OCI-LY7 (cell line): Measurements from ENCODE around the gene PANK2. TPM values are rescaled to one million over a fixed set of nuclear protein-coding genes. Genes with fewer than 3 reads are reported as not detected.

Experiments
- BruUV-seq: library from RNA; stranded (reverse); fragments of 400-500 nt; replicated peaks from 2 replicates; lab custom pipeline; 2021; lab: Mats Ljungman, UMichigan
- CTCF ChIA-PET: fragments of 300-600 bp; sonication (Branson Sonifier 250); formaldehyde crosslinking; loops from one replicate; lab custom pipeline; 2022; ENCODE audit warnings: antibody characterized with exemption; ENCODE audit not compliant: unreplicated experiment; lab: Charles Lee
- POLR2A ChIA-PET: fragments of 300-600 bp; sonication (Branson Sonifier 250); formaldehyde crosslinking; loops from one replicate; lab custom pipeline; 2022; ENCODE audit warnings: antibody characterized with exemption; lab: Charles Lee
- DNase-seq: peaks from one replicate; pipeline ENCODE4 v3.0.0-alpha.2; 2015; ENCODE audit warnings: low spot score
- H2AFZ ChIP-seq: fragments of 200-600 bp; sonication (generic), shearing (Covaris generic); 2 replicates; pipeline ENCODE4 v1.6.1; 2014; ENCODE audit warnings: mild to moderate bottlenecking, antibody characterized with exemption, low read length, moderate library complexity
- H3K27ac ChIP-seq: fragments of 200-600 bp; sonication (generic); 2 replicates; pipeline ENCODE4 v1.5.1; 2014; ENCODE audit warnings: mixed run types, low read depth, mild to moderate bottlenecking, moderate library complexity, low read length, inconsistent platforms; ENCODE audit not compliant: poor library complexity, severe bottlenecking
- H3K36me3 ChIP-seq: fragments of 200-600 bp; sonication (generic); 2 replicates; pipeline ENCODE4 v1.6.1; 2014; ENCODE audit warnings: mild to moderate bottlenecking, antibody characterized with exemption, low read length, moderate library complexity, mixed read lengths; ENCODE audit not compliant: insufficient read depth
- H3K4me1 ChIP-seq: fragments of 200-600 bp; sonication (generic); 2 replicates; pipeline ENCODE4 v1.5.1; 2014; ENCODE audit warnings: mild to moderate bottlenecking, low read length; ENCODE audit not compliant: insufficient read depth, poor library complexity, severe bottlenecking
- H3K4me2 ChIP-seq: fragments of 200-600 bp; sonication (generic); 2 replicates; pipeline ENCODE4 v1.6.1; 2014; ENCODE audit warnings: mild to moderate bottlenecking, low read length
- H3K4me3 ChIP-seq: fragments of 200-600 bp; sonication (generic); 2 replicates; pipeline ENCODE4 v1.5.1; 2014; ENCODE audit warnings: mild to moderate bottlenecking, low read depth, low read length; ENCODE audit not compliant: poor library complexity, severe bottlenecking
- H3K79me2 ChIP-seq: fragments of 200-600 bp; sonication (generic); 2 replicates; pipeline ENCODE4 v1.6.1; 2016; ENCODE audit warnings: low read depth, mild to moderate bottlenecking, low read length, moderate library complexity, mixed read lengths; ENCODE audit not compliant: insufficient read depth
- H3K9me2 ChIP-seq: fragments of 200-600 bp; sonication (generic); 2 replicates; pipeline ENCODE4 v1.6.1; 2016; ENCODE audit warnings: mild to moderate bottlenecking, low read length, mixed read lengths; ENCODE audit not compliant: insufficient read depth
- H3K9me3 ChIP-seq: fragments of 200-600 bp; sonication (generic); 2 replicates; pipeline ENCODE4 v1.6.1; 2014; ENCODE audit warnings: mild to moderate bottlenecking, mixed run types, low read length, mixed read lengths
- H4K20me1 ChIP-seq: fragments of 200-600 bp; sonication (generic); 2 replicates; pipeline ENCODE4 v1.6.1; 2014; ENCODE audit warnings: mild to moderate bottlenecking, antibody characterized with exemption, low read length, moderate library complexity, mixed read lengths; ENCODE audit not compliant: insufficient read depth
- CTCF ChIP-seq: fragments of 200-600 bp; sonication (generic); conservative IDR thresholded peaks from 2 replicates; pipeline ENCODE4 v1.5.1; 2014; ENCODE audit warnings: mild to moderate bottlenecking, antibody characterized with exemption, low read length, moderate library complexity, mixed read lengths
- EZH2phosphoT487 ChIP-seq: fragments of 200-600 bp; sonication (generic); IDR thresholded peaks from 2 replicates; pipeline ENCODE4 v1.6.1; 2018; ENCODE audit warnings: low read depth, borderline replicate concordance, mild to moderate bottlenecking, mixed run types, antibody characterized with exemption, low read length, moderate library complexity, mixed read lengths
- intact Hi-C: fragments of 100-400 bp; cut with micrococcal nuclease; formaldehyde crosslinking; loops from one replicate; pipeline ENCODE4 v1.10.0; 2022; ENCODE audit not compliant: unreplicated experiment
- total RNA-seq, 2 experiments: library from RNA; depleted of rRNA in 1 of 2; stranded (reverse); fragments of >200 nt in 1 of 2; shearing (Covaris generic) in 1 of 2; gene quantifications; 2 replicates each; pipeline ENCODE4 v1.2.3, GENCODE V29; 2014 to 2022

The PANK2 gene
- total RNA-seq, 2 experiments from 2014 or later, result 40.9 to 66.6 TPM

DNA sequence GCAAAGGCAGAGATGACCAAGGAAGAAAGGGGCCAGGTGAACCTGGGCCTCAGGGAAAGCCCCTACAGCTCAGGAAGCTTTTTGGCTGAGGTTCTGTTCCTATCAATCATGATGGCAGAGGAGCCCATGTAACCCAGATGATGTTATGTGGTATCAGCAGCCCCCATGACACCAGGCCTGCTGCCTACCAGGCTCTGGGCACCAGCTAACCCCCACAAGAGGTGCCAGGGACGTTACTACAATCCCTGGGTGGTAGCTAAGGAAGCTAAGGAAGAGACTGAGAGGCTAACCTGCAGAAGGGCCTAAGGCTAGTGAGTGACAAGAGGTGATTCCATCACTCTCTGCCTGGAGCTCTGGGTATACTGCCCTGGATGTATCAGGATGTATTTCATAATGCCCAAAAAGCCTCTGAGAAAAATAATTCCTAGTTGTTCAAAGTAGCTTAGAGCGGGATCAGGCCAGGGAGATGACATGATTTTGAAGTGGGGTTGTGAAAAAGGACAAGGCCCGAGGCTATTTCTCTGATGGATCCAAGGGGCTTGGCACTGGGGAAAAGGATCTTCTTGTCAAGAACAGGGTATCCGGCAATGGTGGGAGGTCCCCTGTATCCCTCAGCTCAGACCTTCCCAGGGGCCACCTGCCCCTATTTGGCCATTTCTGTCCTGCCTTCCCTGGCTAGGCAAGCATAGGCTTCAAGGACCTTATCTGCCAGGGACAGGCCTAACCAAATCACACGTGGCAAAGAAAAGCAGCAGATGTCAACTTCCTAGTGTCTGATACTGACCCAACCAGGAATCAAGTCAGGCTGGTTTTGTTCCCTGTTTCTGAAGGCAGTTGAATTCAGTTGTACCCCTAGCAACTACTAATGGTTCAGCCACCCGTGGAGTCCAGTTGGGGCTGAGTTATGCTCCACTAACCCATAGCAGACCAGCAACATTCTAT lies 41.3 kb downstream of the PANK2 start:
- ChIA-PET POLR2A (interaction anchor here (0.5 to 0.6 kb wide), 2 partner anchors 37 to 112 kb away, joined by 4 to 5 read pairs; no protein-coding TSS in a partner anchor), CTCF (no interaction called here)
- Histone ChIP-seq H3K79me2 (no peaks in the 10 kb centered on the region), H3K9me3 (no peaks in the 10 kb centered on the region), H3K36me3 (peaks cover 10% of the 10 kb centered on the region), H3K9me2 (no peaks in the 10 kb centered on the region), H3K27ac (no peak overlapping the region), H3K4me1 (peaks cover 26% of the 10 kb centered on the region), H4K20me1 (no peaks in the 10 kb centered on the region), H3K4me2 (no peak overlapping the region), H3K4me3 (no peak overlapping the region), H2AFZ (no peak overlapping the region)
- BruUV-seq, result no TSS peak
- DNase-seq, result no peak
- TF ChIP-seq CTCF (no peak), EZH2phosphoT487 (no peak)
- intact Hi-C loops, result no loop called here

GRCh38 chr20:3931664-3932063 lies 42.5 kb downstream of the PANK2 start:
- no peaks in the 10 kb centered on the region for H4K20me1 ChIP-seq
- H3K27ac ChIP-seq, result no peak overlapping the region
- no peaks in the 10 kb centered on the region for H3K9me3 ChIP-seq
- H3K9me2 ChIP-seq, result no peaks in the 10 kb centered on the region
- H3K36me3 ChIP-seq, result peaks cover 5% of the 10 kb centered on the region
- H3K79me2 ChIP-seq, result no peaks in the 10 kb centered on the region
- intact Hi-C loops, result no loop called here
- TF ChIP-seq CTCF (no peak), EZH2phosphoT487 (no peak)
- H2AFZ ChIP-seq, result no peak overlapping the region
- no TSS peak for BruUV-seq
- POLR2A ChIA-PET, result interaction anchor here (1.0 kb wide), 1 partner anchor 112 kb away, joined by 4 read pairs; no protein-coding TSS in a partner anchor
- H3K4me2 ChIP-seq, result no peak overlapping the region
- no peak overlapping the region for H3K4me3 ChIP-seq
- H3K4me1 ChIP-seq, result peaks cover 34% of the 10 kb centered on the region
- CTCF ChIA-PET, result no interaction called here
- no peak for DNase-seq
